IgD-negative memory B cell (primary cell): ENCODE measurements around the gene SCIMP. TPM values are rescaled to one million over a fixed set of nuclear protein-coding genes. Genes with fewer than 3 reads are reported as not detected.
"Not testable (repeated sequence)": the region's sequence is repeated elsewhere in the genome, so short reads cannot be mapped to it uniquely, and the experiment has no call there.

ENCODE experiments used
- H3K27ac Mint-ChIP-seq, 3 donors: one replicate each; pipeline ENCODE4 v1.8.0; 2020 to 2022; ENCODE audit warnings: mild to moderate bottlenecking in 3 of 3, mixed read lengths in 3 of 3, moderate library complexity in 1 of 3
- H3K27me3 Mint-ChIP-seq: one replicate; pipeline ENCODE4 v1.8.0; 2021; ENCODE audit warnings: mixed read lengths
- H3K36me3 Mint-ChIP-seq: one replicate; pipeline ENCODE4 v1.8.0; 2020; ENCODE audit warnings: mild to moderate bottlenecking, mixed read lengths
- H3K4me1 Mint-ChIP-seq, 3 donors: one replicate each; pipeline ENCODE4 v1.8.0; 2020 to 2022; ENCODE audit warnings: mixed read lengths in 3 of 3, mild to moderate bottlenecking in 1 of 3
- H3K4me3 Mint-ChIP-seq, 4 donors: one replicate each; pipeline ENCODE4 v1.8.0; 2020 to 2022; ENCODE audit warnings: mild to moderate bottlenecking in 4 of 4, mixed read lengths in 4 of 4, moderate library complexity in 3 of 4
- H3K9me3 Mint-ChIP-seq, 3 donors: one replicate each; pipeline ENCODE4 v1.8.0; 2020 to 2021; ENCODE audit warnings: mixed read lengths in 3 of 3, mild to moderate bottlenecking in 1 of 3
- polyA plus RNA-seq: library from polyadenylated mRNA; unstranded; fragments of 300-500 nt; fragmentation: Illumina TruSeq; gene quantifications from one replicate; pipeline ENCODE4 v1.2.3, GENCODE V29; 2021

The SCIMP gene
- polyA plus RNA-seq, 1 donor from 2014 or later: 325 TPM

- H3K36me3 Mint-ChIP-seq: peaks cover 24% of the 10 kb centered on the region
- peaks cover 0 to 4% (median 0%) of the 10 kb centered on the region in 3 donors for H3K4me1 Mint-ChIP-seq
- peaks cover 12 to 50% (median 38%) of the 10 kb centered on the region in 3 donors for H3K9me3 Mint-ChIP-seq
- H3K4me3 Mint-ChIP-seq: no peak overlapping the region
- H3K27me3 Mint-ChIP-seq: no peaks in the 10 kb centered on the region
- H3K27ac Mint-ChIP-seq: no peak overlapping the region
Observed at GRCh38 chr17:5183410-5183793, 51.3 kb downstream of the SCIMP start.

- no peaks in the 10 kb centered on the region for H3K27me3 Mint-ChIP-seq
- peak overlapping the region in 2 of 3 donors; percentile 54 to 86 for H3K27ac Mint-ChIP-seq
- peaks cover 0 to 4% (median 0%) of the 10 kb centered on the region in 3 donors for H3K4me1 Mint-ChIP-seq
- peaks cover 11 to 50% (median 37%) of the 10 kb centered on the region in 3 donors for H3K9me3 Mint-ChIP-seq
- H3K36me3 Mint-ChIP-seq: peaks cover 21% of the 10 kb centered on the region
- peak overlapping the region in 1 of 4 donors; percentile 55 for H3K4me3 Mint-ChIP-seq
Observed at GRCh38 chr17:5182597-5183409, 51.9 kb downstream of the SCIMP start.

GRCh38 chr17:5181509-5182305 is 53.0 kb downstream of the SCIMP start:
- no peaks in the 10 kb centered on the region for H3K27me3 Mint-ChIP-seq
- H3K27ac Mint-ChIP-seq: peak overlapping the region; percentile 54 to 86 (median 82)
- H3K9me3 Mint-ChIP-seq: peaks cover 8 to 47% (median 33%) of the 10 kb centered on the region in 3 donors
- H3K4me3 Mint-ChIP-seq: no peak overlapping the region
- H3K36me3 Mint-ChIP-seq: peaks cover 15% of the 10 kb centered on the region
- H3K4me1 Mint-ChIP-seq: peaks cover 0 to 2% (median 0%) of the 10 kb centered on the region in 3 donors

- H3K27ac Mint-ChIP-seq: no peak overlapping the region
- peaks cover 5 to 42% (median 41%) of the 10 kb centered on the region in 3 donors for H3K9me3 Mint-ChIP-seq
- no peaks in the 10 kb centered on the region for H3K27me3 Mint-ChIP-seq
- H3K4me1 Mint-ChIP-seq: no peaks in the 10 kb centered on the region
- peaks cover 16% of the 10 kb centered on the region for H3K36me3 Mint-ChIP-seq
- H3K4me3 Mint-ChIP-seq: no peak overlapping the region
Observed at GRCh38 chr17:5179003-5179402, 55.7 kb downstream of the SCIMP start.

- not testable (repeated sequence) for H3K4me1 Mint-ChIP-seq, H3K36me3 Mint-ChIP-seq, H3K27ac Mint-ChIP-seq, H3K4me3 Mint-ChIP-seq, H3K27me3 Mint-ChIP-seq
- H3K9me3 Mint-ChIP-seq: peaks cover 3 to 20% (median 15%) of the 10 kb centered on the region in 3 donors
Observed at GRCh38 chr17:5175027-5175426, 59.6 kb downstream of the SCIMP start.

- Mint-ChIP-seq H3K4me1 (peaks cover 16 to 25% (median 19%) of the 10 kb centered on the region in 3 donors), H3K4me3 (peak overlapping the region in 1 of 4 donors; percentile 51)
- H3K36me3 Mint-ChIP-seq, H3K27ac Mint-ChIP-seq, H3K27me3 Mint-ChIP-seq, H3K9me3 Mint-ChIP-seq: not testable (repeated sequence)
Observed at GRCh38 chr17:5165791-5166564, 68.7 kb downstream of the SCIMP start.

GRCh38 chr17:5164436-5164835 is 70.2 kb downstream of the SCIMP start:
- no peaks in the 10 kb centered on the region for H3K36me3 Mint-ChIP-seq
- H3K9me3 Mint-ChIP-seq: no peaks in the 10 kb centered on the region
- H3K4me1 Mint-ChIP-seq: peaks cover 16 to 25% (median 19%) of the 10 kb centered on the region in 3 donors
- H3K27ac Mint-ChIP-seq: no peak overlapping the region
- H3K27me3 Mint-ChIP-seq: no peaks in the 10 kb centered on the region
- H3K4me3 Mint-ChIP-seq: peak overlapping the region in 1 of 4 donors; percentile 56

GRCh38 chr17:5161793-5162192 is 72.9 kb downstream of the SCIMP start:
- not testable (repeated sequence) for H3K36me3 Mint-ChIP-seq, H3K9me3 Mint-ChIP-seq, H3K4me3 Mint-ChIP-seq, H3K27me3 Mint-ChIP-seq
- H3K27ac Mint-ChIP-seq: peak overlapping the region in 1 of 3 donors; percentile 43
- peaks cover 10 to 17% (median 15%) of the 10 kb centered on the region in 3 donors for H3K4me1 Mint-ChIP-seq

- H3K4me1 Mint-ChIP-seq, H3K36me3 Mint-ChIP-seq, H3K27me3 Mint-ChIP-seq, H3K4me3 Mint-ChIP-seq, H3K9me3 Mint-ChIP-seq, H3K27ac Mint-ChIP-seq: not testable (repeated sequence)
Observed at GRCh38 chr17:5160702-5161101, 74.0 kb downstream of the SCIMP start.

Other genes starting within 250 kb of the SCIMP start
- gene CAMTA2, start 247.2 kb downstream of the SCIMP start, polyA plus RNA-seq: 19.1 TPM
- 0.36 TPM for gene INCA1, start 237.3 kb downstream of the SCIMP start, polyA plus RNA-seq
- 15.0 TPM for gene KIF1C, start 236.9 kb downstream of the SCIMP start, polyA plus RNA-seq
- not detected for gene SLC52A1, start 199.4 kb downstream of the SCIMP start, polyA plus RNA-seq
- gene ZFP3, start 156.4 kb downstream of the SCIMP start, polyA plus RNA-seq: 1.4 TPM
- gene ZNF232, start 123.0 kb downstream of the SCIMP start, polyA plus RNA-seq: 11.7 TPM
- 0.05 TPM for gene USP6, start 118.8 kb downstream of the SCIMP start, polyA plus RNA-seq
- 2.1 TPM for gene ZNF594, start 43.0 kb downstream of the SCIMP start, polyA plus RNA-seq
- gene RABEP1, start 47.4 kb upstream of the SCIMP start, polyA plus RNA-seq: 62.9 TPM
- 188 TPM for gene NUP88, start 184.8 kb upstream of the SCIMP start, polyA plus RNA-seq
- gene RPAIN, start 185.3 kb upstream of the SCIMP start, polyA plus RNA-seq: 36.8 TPM
- gene C1QBP, start 204.3 kb upstream of the SCIMP start, polyA plus RNA-seq: 281 TPM
- 1.1 TPM for gene DHX33, start 234.1 kb upstream of the SCIMP start, polyA plus RNA-seq